Transverse colon (tissue), 4 donors: Measurements from ENCODE around the gene GDPD3.

Experiments used
- EP300 ChIP-seq: sonication (generic); formaldehyde crosslinking; IDR thresholded peaks from one replicate; pipeline ENCODE4 v1.6.1; 2017; ENCODE audit warnings: antibody characterized with exemption, low read depth
- POLR2A ChIP-seq: fragments of 450-650 bp; IDR thresholded peaks from one replicate; pipeline ENCODE4 v1.6.1; 2016; ENCODE audit warnings: antibody characterized with exemption, mild to moderate bottlenecking, moderate library complexity
- POLR2AphosphoS5 ChIP-seq, 3 donors: sonication (generic); formaldehyde crosslinking; IDR thresholded peaks; one replicate each; pipeline ENCODE4 v1.6.1; 2016; ENCODE audit warnings: antibody characterized with exemption in 3 of 3
- TF ChIP-seq, protein P1 (sequence below), 5 experiments: fragments of 200-600 bp in 3 of 5; fragments of 450-650 bp in 2 of 5; sonication (generic) in 3 of 5; IDR thresholded peaks; 1 replicate in 2 of 5; 2 replicates in 3 of 5; pipeline ENCODE4 v1.5.1; 2016 to 2017; ENCODE audit warnings: antibody characterized with exemption in 5 of 5, inconsistent platforms in 3 of 5, mild to moderate bottlenecking in 2 of 5, moderate library complexity in 1 of 5

DNA sequence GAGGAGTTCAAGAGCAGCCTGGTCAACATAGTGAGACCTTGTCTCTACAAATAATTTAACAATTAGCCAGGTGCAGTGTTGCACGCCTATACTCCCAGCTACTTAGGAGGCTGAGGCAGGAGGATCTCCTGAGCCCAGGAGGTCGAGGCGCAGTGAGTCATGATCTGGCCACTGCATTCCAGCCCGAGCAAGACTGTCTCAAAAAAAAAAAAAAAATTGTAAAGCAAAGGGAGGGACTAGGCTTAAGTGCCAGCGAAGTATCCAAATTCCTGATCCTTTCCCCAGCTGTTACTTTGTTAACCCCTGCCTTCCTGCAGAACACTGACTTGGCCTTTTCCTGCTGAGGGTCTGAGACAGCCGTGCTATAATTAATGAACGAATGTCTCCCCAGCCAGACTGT lies 2.7 kb downstream of the GDPD3 start:
- TF ChIP-seq, protein P1, sequence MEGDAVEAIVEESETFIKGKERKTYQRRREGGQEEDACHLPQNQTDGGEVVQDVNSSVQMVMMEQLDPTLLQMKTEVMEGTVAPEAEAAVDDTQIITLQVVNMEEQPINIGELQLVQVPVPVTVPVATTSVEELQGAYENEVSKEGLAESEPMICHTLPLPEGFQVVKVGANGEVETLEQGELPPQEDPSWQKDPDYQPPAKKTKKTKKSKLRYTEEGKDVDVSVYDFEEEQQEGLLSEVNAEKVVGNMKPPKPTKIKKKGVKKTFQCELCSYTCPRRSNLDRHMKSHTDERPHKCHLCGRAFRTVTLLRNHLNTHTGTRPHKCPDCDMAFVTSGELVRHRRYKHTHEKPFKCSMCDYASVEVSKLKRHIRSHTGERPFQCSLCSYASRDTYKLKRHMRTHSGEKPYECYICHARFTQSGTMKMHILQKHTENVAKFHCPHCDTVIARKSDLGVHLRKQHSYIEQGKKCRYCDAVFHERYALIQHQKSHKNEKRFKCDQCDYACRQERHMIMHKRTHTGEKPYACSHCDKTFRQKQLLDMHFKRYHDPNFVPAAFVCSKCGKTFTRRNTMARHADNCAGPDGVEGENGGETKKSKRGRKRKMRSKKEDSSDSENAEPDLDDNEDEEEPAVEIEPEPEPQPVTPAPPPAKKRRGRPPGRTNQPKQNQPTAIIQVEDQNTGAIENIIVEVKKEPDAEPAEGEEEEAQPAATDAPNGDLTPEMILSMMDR (IDR thresholded peaks at IDR 0.05): no peak
- TF ChIP-seq POLR2AphosphoS5 (IDR thresholded peaks at IDR 0.05) (no peak), EP300 (no peak), POLR2A (no peak)
